RWPE1 (cell line): ENCODE data around the gene LINC01488.

Source experiments
- CTCF ChIA-PET: fragments of 350-600 bp; sonication (Branson Sonifier 250); formaldehyde crosslinking; extraction: SDS; loops from one replicate; lab custom pipeline; 2021; lab: Yijun Ruan, JAX
- POLR2A ChIA-PET: fragments of 400-600 bp; formaldehyde crosslinking; extraction: SDS; loops from one replicate; lab custom pipeline; 2020; ENCODE audit warnings: antibody characterized with exemption; ENCODE audit not compliant: low non-redundant PET; lab: Yijun Ruan, JAX
- DNase-seq: peaks from one replicate; pipeline ENCODE4 v3.0.0; 2012; ENCODE audit warnings: low spot score
- H3K27ac ChIP-seq: fragments of 450-650 bp; 2 replicates; pipeline ENCODE4 v1.5.1; 2017
- TF ChIP-seq, protein P1 (sequence below): fragments of 450-650 bp; conservative IDR thresholded peaks from 2 replicates; pipeline ENCODE4 v1.5.1; 2017; ENCODE audit warnings: low read depth, mild to moderate bottlenecking

Gene LINC01488

DNA sequence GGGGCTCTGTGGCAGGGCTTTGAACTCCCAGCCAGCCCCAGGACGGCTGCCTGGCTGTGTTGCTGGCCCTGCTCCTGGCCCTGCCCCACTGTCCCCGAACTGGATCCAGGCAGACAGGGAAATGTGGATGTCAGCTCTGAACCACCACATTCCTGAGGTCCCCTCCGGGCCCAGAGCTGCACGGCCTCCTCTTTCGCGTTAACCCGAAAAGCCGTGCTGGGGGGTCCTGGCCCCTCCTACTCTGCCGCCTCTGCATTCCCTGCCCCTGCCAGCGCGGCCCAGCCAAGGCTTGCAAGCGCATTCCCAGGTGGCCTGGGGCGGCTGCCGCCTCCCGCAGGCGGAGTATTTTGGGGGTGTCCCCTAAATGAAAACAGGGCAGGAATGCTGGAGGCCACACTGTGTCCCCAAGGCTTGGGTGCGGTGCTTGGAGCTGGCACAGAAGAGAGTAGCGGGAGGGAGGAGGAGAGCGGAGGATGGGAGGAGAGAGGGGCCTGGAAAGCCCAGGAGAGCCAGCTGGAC lies 5.4 kb downstream of the LINC01488 start:
- TF ChIP-seq, protein P1, sequence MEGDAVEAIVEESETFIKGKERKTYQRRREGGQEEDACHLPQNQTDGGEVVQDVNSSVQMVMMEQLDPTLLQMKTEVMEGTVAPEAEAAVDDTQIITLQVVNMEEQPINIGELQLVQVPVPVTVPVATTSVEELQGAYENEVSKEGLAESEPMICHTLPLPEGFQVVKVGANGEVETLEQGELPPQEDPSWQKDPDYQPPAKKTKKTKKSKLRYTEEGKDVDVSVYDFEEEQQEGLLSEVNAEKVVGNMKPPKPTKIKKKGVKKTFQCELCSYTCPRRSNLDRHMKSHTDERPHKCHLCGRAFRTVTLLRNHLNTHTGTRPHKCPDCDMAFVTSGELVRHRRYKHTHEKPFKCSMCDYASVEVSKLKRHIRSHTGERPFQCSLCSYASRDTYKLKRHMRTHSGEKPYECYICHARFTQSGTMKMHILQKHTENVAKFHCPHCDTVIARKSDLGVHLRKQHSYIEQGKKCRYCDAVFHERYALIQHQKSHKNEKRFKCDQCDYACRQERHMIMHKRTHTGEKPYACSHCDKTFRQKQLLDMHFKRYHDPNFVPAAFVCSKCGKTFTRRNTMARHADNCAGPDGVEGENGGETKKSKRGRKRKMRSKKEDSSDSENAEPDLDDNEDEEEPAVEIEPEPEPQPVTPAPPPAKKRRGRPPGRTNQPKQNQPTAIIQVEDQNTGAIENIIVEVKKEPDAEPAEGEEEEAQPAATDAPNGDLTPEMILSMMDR = no peak
- ChIA-PET POLR2A (no interaction called here), CTCF (no interaction called here)
- DNase-seq = no peak
- no peak overlapping the region for H3K27ac ChIP-seq

GRCh38 chr11:69487391-69487790 lies 5.9 kb downstream of the LINC01488 start:
- ChIA-PET CTCF (no interaction called here), POLR2A (no interaction called here)
- no peak for DNase-seq
- no peak overlapping the region for H3K27ac ChIP-seq
- TF ChIP-seq, protein P1 = no peak

DNA sequence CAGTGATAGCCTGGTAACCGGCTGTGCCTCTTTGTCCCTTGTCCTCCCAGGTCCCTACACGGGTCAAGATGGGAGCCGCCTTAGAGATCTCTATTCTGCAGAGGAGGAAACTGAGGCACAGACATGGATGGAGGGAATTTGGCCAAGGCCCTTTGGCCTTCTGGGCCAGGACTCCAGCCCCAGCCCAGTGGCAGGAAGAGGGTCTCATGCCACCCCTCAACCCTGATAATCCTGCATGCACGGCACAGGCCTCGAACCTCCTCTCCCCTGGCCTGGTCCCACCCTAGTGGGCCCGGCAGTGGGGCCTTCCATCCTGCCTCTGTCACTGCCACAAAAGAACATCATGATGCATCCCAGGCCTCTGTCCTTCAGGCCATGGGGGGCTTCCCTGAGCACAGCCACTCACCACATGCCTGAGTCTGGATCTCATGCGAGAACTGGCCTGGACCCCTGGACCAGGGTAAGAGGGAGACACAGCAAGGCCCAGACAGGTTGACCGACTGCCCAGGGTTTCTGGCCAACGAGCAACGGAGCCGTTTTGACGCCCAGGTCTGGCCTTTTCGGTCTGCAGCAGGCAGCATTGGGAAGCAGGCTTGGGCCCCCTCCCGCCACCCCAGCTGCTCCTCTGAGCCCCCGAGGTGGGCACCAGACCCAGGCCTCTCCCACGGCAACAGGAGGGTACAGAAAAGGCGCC lies 6.5 kb downstream of the LINC01488 start:
- no peak overlapping the region for H3K27ac ChIP-seq

DNA sequence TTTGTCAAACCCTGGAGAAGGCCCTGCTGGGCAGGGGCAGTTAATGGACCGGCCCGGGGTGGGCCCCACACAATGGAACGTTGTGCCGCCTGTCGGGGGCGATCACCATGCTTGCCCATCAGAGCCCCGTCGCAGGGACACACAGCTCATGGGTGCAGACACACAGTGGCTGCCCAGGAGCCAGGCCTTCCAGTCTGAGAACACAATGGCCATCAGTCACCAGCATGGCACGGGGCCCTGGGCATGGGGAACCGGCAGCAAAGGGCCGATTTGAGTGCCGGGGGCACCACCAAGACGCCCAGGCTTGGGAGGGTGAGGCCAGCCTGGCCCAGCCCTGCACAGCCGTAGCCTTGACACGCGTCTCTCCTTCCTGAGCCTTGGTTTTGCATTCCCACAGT lies 7.1 kb downstream of the LINC01488 start:
- CTCF ChIA-PET = no interaction called here
- POLR2A ChIA-PET = no interaction called here
- H3K27ac ChIP-seq = no peak overlapping the region
- no peak for DNase-seq
- TF ChIP-seq, protein P1 = no peak

More for the DNA sequence above, 6.5 kb downstream of the LINC01488 start:
- TF ChIP-seq, protein P1 = no peak
- ChIA-PET POLR2A (no interaction called here), CTCF (no interaction called here)
- no peak for DNase-seq

DNA sequence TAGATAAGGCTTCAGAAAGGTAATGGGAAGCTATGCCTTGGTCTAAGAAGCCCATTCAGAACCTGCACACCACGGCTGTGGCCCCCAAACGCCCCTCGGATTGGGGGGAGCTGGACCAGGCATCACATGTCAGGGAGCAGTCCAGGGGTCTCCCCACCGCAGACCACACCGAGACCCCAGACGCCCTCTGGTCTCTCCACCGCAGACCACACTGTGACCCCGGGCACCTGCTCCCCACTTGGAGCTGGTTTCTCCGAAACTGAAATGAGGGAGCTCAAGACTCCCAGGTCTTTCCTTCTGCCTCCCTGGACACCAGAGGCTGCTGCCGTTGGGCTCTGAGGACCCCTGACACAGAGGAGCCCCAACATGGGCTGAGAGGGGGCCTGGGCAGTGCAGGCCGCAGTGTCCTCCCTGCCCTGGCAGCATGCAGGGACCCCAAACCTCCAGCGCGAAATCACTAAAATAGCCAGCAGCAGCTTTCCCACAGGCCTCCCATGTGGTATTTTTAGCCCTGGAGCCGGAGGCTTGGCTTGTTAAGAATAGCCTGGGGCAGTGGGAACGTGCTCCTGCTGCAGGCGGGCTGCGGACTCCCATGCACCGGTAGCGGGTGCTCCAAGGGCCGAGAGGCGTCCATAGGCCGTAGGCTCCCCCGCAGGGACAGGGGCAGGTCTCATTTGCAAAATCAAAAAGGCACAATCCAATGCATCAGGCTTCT lies 7.7 kb downstream of the LINC01488 start:
- POLR2A ChIA-PET = interaction anchor here (0.6 kb wide), 1 partner anchor 312 kb away, joined by 4 read pairs; no protein-coding TSS in a partner anchor
- CTCF ChIA-PET = interaction anchor here (0.9 kb wide), 1 partner anchor 109 kb away, joined by 3 read pairs; no protein-coding TSS in a partner anchor
- H3K27ac ChIP-seq = no peak overlapping the region
- TF ChIP-seq, protein P1 = no peak
- DNase-seq = no peak

GRCh38 chr11:69489746-69490365 lies 8.4 kb downstream of the LINC01488 start:
- CTCF ChIA-PET = interaction anchor here (0.6 to 0.9 kb wide), 2 partner anchors 110 to 384 kb away, joined by 3 read pairs; no protein-coding TSS in a partner anchor
- POLR2A ChIA-PET = no interaction called here
- H3K27ac ChIP-seq = no peak overlapping the region
- DNase-seq = no peak
- TF ChIP-seq, protein P1 = no peak
